Upper lobe of left lung (tissue), 4 donors: ENCODE measurements around the gene CCDC61.

ENCODE experiments used
- EP300 ChIP-seq, 4 donors: sonication (generic); formaldehyde crosslinking; IDR thresholded peaks; one replicate each; pipeline ENCODE4 v1.5.1; 2017; ENCODE audit warnings: antibody characterized with exemption in 4 of 4, control low read depth in 2 of 4
- POLR2A ChIP-seq, 4 donors: fragments of 450-650 bp; IDR thresholded peaks; one replicate each; pipeline ENCODE4 v1.5.1; 2016 to 2017; ENCODE audit warnings: antibody characterized with exemption in 4 of 4, mild to moderate bottlenecking in 2 of 4

GRCh38 chr19:45972947-45973540, 22.2 kb upstream of the CCDC61 start:
- TF ChIP-seq EP300 (IDR thresholded peaks at IDR 0.05) (no peak), POLR2A (IDR thresholded peaks at IDR 0.05) (no peak)
